ENCODE measurements around the gene RHO.

RHO gene

GRCh38 chr3:129507181-129507831 lies 21.1 kb upstream of the RHO start:
- Histone ChIP-seq H3K36me3 (ENCODE audit: insufficient read depth, low read length) (no peaks in the 10 kb centered on the region; the same call in 1 of the 2 replicates), H3K9me3 (ENCODE audit: low read length) (no peaks in the 10 kb centered on the region), H2AFZ (ENCODE audit: low read length) (no peak overlapping the region), H3K4me2 (ENCODE audit: low read length) (no peak overlapping the region), H3K79me2 (ENCODE audit: insufficient read depth, low read length) (no peaks in the 10 kb centered on the region), H3K27ac (ENCODE audit: low read depth, low read length, poor library complexity, severe bottlenecking) (no peak overlapping the region), H3K27me3 (ENCODE audit: insufficient read depth, low read length) (no peaks in the 10 kb centered on the region), H3K9ac (ENCODE audit: low read length) (no peak overlapping the region), H4K20me1 (ENCODE audit: insufficient read depth, low read length) (no peaks in the 10 kb centered on the region), H3K9me2 (ENCODE audit: low read depth, low read length) (no peaks in the 10 kb centered on the region), H3K4me1 (ENCODE audit: insufficient read depth, low read length, severe bottlenecking) (no peaks in the 10 kb centered on the region), H3K4me3 (ENCODE audit: low read depth, low read length, poor library complexity, severe bottlenecking) (no peak overlapping the region), H3F3A (ENCODE audit: insufficient read depth, low read length) (no peaks in the 10 kb centered on the region)
- TF ChIP-seq EZH2 (IDR thresholded peaks at IDR 0.05; ENCODE audit: borderline replicate concordance, low read length) (no peak), CTCF (IDR thresholded peaks at IDR 0.05; ENCODE audit: low read length) (no peak)

GRCh38 chr3:129512595-129512994 lies 15.8 kb upstream of the RHO start:
- Histone ChIP-seq H3K4me1 (ENCODE audit: insufficient read depth, low read length, severe bottlenecking) (no peaks in the 10 kb centered on the region), H3K4me2 (ENCODE audit: low read length) (no peak overlapping the region), H3F3A (ENCODE audit: insufficient read depth, low read length) (no peaks in the 10 kb centered on the region), H4K20me1 (ENCODE audit: insufficient read depth, low read length) (no peaks in the 10 kb centered on the region), H3K36me3 (ENCODE audit: insufficient read depth, low read length) (no peaks in the 10 kb centered on the region), H3K79me2 (ENCODE audit: insufficient read depth, low read length) (no peaks in the 10 kb centered on the region), H3K9ac (ENCODE audit: low read length) (no peak overlapping the region), H2AFZ (ENCODE audit: low read length) (no peak overlapping the region), H3K27me3 (ENCODE audit: insufficient read depth, low read length) (no peaks in the 10 kb centered on the region), H3K9me2 (ENCODE audit: low read depth, low read length) (no peaks in the 10 kb centered on the region), H3K4me3 (ENCODE audit: low read depth, low read length, poor library complexity, severe bottlenecking) (no peak overlapping the region), H3K9me3 (ENCODE audit: low read length) (no peaks in the 10 kb centered on the region), H3K27ac (ENCODE audit: low read depth, low read length, poor library complexity, severe bottlenecking) (no peak overlapping the region)
- TF ChIP-seq EZH2 (IDR thresholded peaks at IDR 0.05; ENCODE audit: borderline replicate concordance, low read length), result no peak
- TF ChIP-seq CTCF (IDR thresholded peaks at IDR 0.05; ENCODE audit: low read length), result no peak

- no peaks in the 10 kb centered on the region for H3K36me3 ChIP-seq (ENCODE audit: insufficient read depth, low read length)
- no peaks in the 10 kb centered on the region for H3K79me2 ChIP-seq (ENCODE audit: insufficient read depth, low read length)
- TF ChIP-seq EZH2 (IDR thresholded peaks at IDR 0.05; ENCODE audit: borderline replicate concordance, low read length) (no peak), CTCF (IDR thresholded peaks at IDR 0.05; ENCODE audit: low read length) (no peak)
- H3K27me3 ChIP-seq (ENCODE audit: insufficient read depth, low read length), result no peaks in the 10 kb centered on the region
- no peaks in the 10 kb centered on the region for H3K4me1 ChIP-seq (ENCODE audit: insufficient read depth, low read length, severe bottlenecking)
- no peaks in the 10 kb centered on the region for H3K9me3 ChIP-seq (ENCODE audit: low read length)
- no peaks in the 10 kb centered on the region for H4K20me1 ChIP-seq (ENCODE audit: insufficient read depth, low read length)
- H3K9ac ChIP-seq (ENCODE audit: low read length), result no peak overlapping the region
- no peak overlapping the region for H3K4me3 ChIP-seq (ENCODE audit: low read depth, low read length, poor library complexity, severe bottlenecking)
- no peaks in the 10 kb centered on the region for H3K9me2 ChIP-seq (ENCODE audit: low read depth, low read length)
- H3K27ac ChIP-seq (ENCODE audit: low read depth, low read length, poor library complexity, severe bottlenecking), result no peak overlapping the region
- H3K4me2 ChIP-seq (ENCODE audit: low read length), result no peak overlapping the region
- no peaks in the 10 kb centered on the region for H3F3A ChIP-seq (ENCODE audit: insufficient read depth, low read length)
- no peak overlapping the region for H2AFZ ChIP-seq (ENCODE audit: low read length)
These were observed 14.7 kb upstream of the RHO start for GRCh38 chr3:129513705-129514104.
